GM10248 (cell line): ENCODE results near the gene DDX56.

Experiments used
- CTCF ChIA-PET: fragments of 300-600 bp; sonication (Branson Sonifier 250); formaldehyde crosslinking; extraction: SDS; loops from one replicate; lab custom pipeline; 2021; ENCODE audit warnings: antibody characterized with exemption; lab: Yijun Ruan, JAX
- POLR2A ChIA-PET: fragments of 350-650 bp; sonication (Branson Sonifier 250); formaldehyde crosslinking; extraction: SDS; loops from one replicate; lab custom pipeline; 2020; ENCODE audit warnings: antibody characterized with exemption; lab: Yijun Ruan, JAX
- DNase-seq: peaks from one replicate; pipeline ENCODE4 v3.0.0; 2012; ENCODE audit errors: extremely low spot score
- TF ChIP-seq, protein P1 (sequence below): IDR thresholded peaks from 2 replicates; pipeline ENCODE4 v1.5.1; 2012; ENCODE audit warnings: mild to moderate bottlenecking, low read depth; ENCODE audit errors: extremely low read depth, missing control alignments, control extremely low read depth

Gene DDX56

DNA sequence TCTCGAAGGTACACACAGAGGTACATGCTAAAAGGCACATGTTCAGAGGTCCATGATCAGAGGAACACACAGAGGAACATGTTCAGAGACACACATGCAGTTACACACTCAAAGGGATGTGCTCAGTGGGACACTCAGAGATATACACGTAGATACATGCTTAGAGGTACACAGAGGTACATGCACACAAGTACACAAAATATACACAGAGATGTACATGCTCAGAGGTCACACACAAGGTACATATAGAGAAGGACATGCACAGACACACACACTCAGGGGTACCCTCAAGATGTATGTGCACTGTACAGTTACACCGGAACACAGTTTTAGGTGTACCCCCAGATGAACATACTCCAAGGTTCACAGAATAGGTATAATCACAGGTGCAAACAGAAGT is 51.4 kb downstream of the DDX56 start:
- ChIA-PET CTCF (interaction anchor here (2.5 kb wide), 1 partner anchor 43 kb away, joined by 6 read pairs; no protein-coding TSS in a partner anchor), POLR2A (no interaction called here)
- DNase-seq = no peak
- TF ChIP-seq, protein P1, sequence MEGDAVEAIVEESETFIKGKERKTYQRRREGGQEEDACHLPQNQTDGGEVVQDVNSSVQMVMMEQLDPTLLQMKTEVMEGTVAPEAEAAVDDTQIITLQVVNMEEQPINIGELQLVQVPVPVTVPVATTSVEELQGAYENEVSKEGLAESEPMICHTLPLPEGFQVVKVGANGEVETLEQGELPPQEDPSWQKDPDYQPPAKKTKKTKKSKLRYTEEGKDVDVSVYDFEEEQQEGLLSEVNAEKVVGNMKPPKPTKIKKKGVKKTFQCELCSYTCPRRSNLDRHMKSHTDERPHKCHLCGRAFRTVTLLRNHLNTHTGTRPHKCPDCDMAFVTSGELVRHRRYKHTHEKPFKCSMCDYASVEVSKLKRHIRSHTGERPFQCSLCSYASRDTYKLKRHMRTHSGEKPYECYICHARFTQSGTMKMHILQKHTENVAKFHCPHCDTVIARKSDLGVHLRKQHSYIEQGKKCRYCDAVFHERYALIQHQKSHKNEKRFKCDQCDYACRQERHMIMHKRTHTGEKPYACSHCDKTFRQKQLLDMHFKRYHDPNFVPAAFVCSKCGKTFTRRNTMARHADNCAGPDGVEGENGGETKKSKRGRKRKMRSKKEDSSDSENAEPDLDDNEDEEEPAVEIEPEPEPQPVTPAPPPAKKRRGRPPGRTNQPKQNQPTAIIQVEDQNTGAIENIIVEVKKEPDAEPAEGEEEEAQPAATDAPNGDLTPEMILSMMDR = no peak

DNA sequence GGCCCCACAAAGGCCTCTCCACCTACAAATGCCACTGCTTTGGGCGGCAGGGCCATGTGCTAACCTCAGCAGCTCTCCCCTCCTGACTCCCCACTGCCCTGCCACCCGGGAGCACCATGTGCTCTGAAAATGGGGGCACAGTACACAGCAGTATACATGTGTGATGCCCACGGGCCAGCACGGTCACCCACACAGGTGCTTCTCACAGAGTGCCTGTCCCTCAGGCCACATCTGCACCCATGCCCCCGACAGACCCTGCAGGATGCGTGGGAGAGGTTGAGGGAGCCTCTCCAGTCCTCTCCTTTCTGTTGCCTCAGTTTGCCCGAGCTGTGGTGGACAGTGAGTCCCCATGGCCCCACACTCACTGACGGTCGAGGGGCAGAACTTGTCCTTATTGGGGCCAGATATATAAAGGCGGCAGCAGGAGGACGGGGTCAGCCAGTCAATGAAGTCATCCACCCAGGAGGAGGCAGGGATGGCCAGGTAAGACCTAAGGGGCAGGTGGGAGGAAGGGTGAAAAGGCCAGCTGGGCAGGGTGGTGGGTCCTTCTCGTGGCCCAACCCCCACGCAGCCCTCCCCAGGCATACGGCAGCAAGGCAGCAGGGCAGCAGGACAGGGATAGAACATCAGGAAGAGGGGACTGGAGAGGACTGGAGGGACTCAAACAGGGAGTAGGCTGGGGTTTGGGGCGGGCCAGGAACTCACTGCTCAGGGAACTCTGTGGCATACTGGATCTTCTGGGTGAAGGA is 52.2 kb downstream of the DDX56 start:
- POLR2A ChIA-PET = no interaction called here
- peak; percentile 12 for DNase-seq
- TF ChIP-seq, protein P1 = no peak
- CTCF ChIA-PET = no interaction called here

DNA sequence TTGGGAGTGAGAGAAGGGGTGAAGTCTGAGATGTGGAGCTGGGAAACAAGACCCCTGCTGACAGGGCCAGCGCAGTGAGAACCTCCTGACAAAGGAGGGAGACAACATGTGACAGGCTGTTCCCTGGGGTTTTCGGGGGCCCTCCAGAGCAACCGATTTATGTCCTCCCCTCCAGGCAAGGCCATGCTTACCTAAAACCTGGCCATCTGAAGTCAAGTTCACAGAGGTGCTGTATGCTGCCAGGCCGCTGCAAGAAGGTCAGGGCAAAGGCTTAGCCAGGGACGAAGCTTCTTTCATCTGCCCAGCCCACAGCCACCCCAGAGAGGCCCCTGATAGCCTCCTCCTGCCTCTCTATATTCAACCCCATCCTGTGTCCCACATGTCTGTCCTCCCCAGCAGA is 53.1 kb downstream of the DDX56 start:
- TF ChIP-seq, protein P1 = no peak
- POLR2A ChIA-PET = no interaction called here
- CTCF ChIA-PET = interaction anchor here (0.8 to 2.1 kb wide), 2 partner anchors 9 to 14 kb away, joined by 3 to 9 read pairs; no protein-coding TSS in a partner anchor
- no peak for DNase-seq

DNA sequence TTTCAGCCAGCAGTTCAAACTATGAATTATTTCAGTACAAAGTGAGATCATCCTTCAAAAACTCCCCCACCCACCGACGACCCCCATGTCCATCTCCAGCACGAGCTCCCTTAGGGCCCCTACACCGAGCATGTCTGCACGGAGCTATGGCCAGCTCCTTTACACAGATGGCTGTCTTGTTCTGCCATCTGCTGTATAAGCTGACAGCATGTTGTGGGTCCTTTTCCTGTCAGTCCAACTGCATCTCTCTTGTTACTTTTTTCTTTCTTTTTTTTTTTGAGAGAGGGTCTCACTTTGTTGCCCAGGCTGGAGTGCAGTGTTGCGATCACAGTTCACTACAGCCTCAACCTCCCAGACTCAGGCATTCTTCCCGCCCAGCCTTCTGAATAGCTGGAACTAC is 54.2 kb downstream of the DDX56 start:
- CTCF ChIA-PET = interaction anchor here (2.1 kb wide), 1 partner anchor 15 kb away, joined by 9 read pairs; no protein-coding TSS in a partner anchor
- POLR2A ChIA-PET = no interaction called here
- no peak for DNase-seq

DNA sequence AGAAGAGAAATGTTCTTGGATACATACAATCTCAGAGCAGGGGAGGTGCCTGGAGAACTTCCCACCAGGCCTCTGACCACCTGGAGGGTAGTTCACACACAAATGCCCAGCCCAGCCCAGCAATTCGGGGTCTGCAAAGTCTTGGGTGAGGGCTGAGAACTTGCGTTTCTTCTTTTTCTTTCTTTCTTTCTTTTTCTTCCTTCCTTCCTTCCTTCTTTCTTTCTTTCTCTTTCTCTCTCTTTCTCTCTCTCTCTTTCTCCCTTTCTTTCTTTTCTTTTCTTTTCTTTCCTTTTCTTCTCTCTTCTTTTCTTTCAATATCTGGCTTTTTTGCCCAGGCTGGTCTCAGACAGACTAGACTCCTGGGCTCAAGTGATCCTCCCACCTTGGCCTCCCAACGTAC is 54.9 kb downstream of the DDX56 start:
- CTCF ChIA-PET = interaction anchor here (1.6 to 2.1 kb wide), 2 partner anchors 16 kb away, joined by 6 to 9 read pairs; no protein-coding TSS in a partner anchor
- DNase-seq = peak; percentile 9
- TF ChIP-seq, protein P1 = no peak
- POLR2A ChIA-PET = no interaction called here

More for the DNA sequence above, 54.2 kb downstream of the DDX56 start:
- TF ChIP-seq, protein P1 = no peak

DNA sequence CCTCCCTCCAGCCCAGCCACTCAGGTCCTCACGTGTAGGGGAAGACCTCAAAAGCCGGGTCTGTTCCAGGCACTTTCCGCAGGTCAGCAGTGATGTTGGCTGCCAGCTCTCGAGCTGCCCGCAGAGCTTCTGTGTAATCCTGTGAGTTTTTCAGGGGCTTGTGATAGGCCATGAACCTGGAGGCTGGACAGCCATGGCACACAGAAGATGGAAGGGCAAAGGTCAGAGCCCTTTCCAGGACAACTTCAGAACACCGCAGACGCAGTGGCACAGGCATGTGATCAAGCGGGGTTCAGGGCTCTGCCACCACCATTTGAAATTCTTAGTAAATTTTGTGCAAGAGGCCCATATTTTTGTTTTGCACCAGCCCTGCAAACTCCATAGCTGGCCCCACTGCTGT is 56.5 kb downstream of the DDX56 start:
- CTCF ChIA-PET = interaction anchor here (1.6 kb wide), 1 partner anchor 18 kb away, joined by 6 read pairs; no protein-coding TSS in a partner anchor
- POLR2A ChIA-PET = interaction anchor here (0.6 kb wide), 1 partner anchor 1031 kb away, joined by 3 read pairs; no protein-coding TSS in a partner anchor
- DNase-seq = no peak
- TF ChIP-seq, protein P1 = no peak
